Subcutaneous abdominal adipose tissue (tissue), 5 donors: ENCODE data around the gene THOC2.

Experiments
- H3K27ac ChIP-seq: one replicate; pipeline ENCODE4 v1.7.0; 2013; ENCODE audit warnings: low read depth, mild to moderate bottlenecking, inconsistent platforms, low read length, moderate library complexity
- H3K27me3 ChIP-seq, 5 donors: one replicate each; pipeline ENCODE4 v1.7.0; 2013; ENCODE audit warnings: low read length in 5 of 5, inconsistent platforms in 1 of 5; ENCODE audit not compliant: control insufficient read depth in 5 of 5, insufficient read depth in 4 of 5
- H3K36me3 ChIP-seq, 5 donors: one replicate each; pipeline ENCODE4 v1.7.0; 2013; ENCODE audit warnings: low read length in 5 of 5; ENCODE audit not compliant: control insufficient read depth in 5 of 5, insufficient read depth in 5 of 5
- H3K4me1 ChIP-seq, 5 donors: one replicate each; pipeline ENCODE4 v1.7.0; 2013; ENCODE audit warnings: low read length in 5 of 5, mild to moderate bottlenecking in 3 of 5, moderate library complexity in 1 of 5; ENCODE audit not compliant: control insufficient read depth in 5 of 5, insufficient read depth in 5 of 5
- H3K4me3 ChIP-seq, 5 donors: one replicate each; pipeline ENCODE4 v1.7.0; 2013; ENCODE audit warnings: low read length in 5 of 5, low read depth in 1 of 5
- H3K9ac ChIP-seq, 5 donors: one replicate each; pipeline ENCODE4 v1.7.0; 2013; ENCODE audit warnings: low read length in 5 of 5, mild to moderate bottlenecking in 4 of 5, moderate library complexity in 3 of 5
- H3K9me3 ChIP-seq, 5 donors: one replicate each; pipeline ENCODE4 v1.7.0; 2013; ENCODE audit warnings: low read length in 5 of 5; ENCODE audit not compliant: control insufficient read depth in 5 of 5
- donor health status: healthy.
- donor health status: healthy.
- donor health status: healthy.
- donor health status: healthy.
- donor health status: healthy.

The THOC2 gene

GRCh38 chrX:123550829-123551228 lies 182.0 kb downstream of the THOC2 start:
- H3K4me3 ChIP-seq: no peak overlapping the region
- no peak overlapping the region for H3K27ac ChIP-seq
- H3K27me3 ChIP-seq: no peaks in the 10 kb centered on the region
- no peaks in the 10 kb centered on the region for H3K4me1 ChIP-seq
- peaks cover 0 to 7% (median 3%) of the 10 kb centered on the region in 5 donors for H3K9me3 ChIP-seq
- H3K9ac ChIP-seq: no peak overlapping the region
- no peaks in the 10 kb centered on the region for H3K36me3 ChIP-seq
